MG63 (cell line): ENCODE data around the gene GLRA1. TPM values are rescaled to one million over a fixed set of nuclear protein-coding genes. Genes with fewer than 3 reads are reported as not detected.

Source experiments
- DNase-seq: peaks from one replicate; pipeline ENCODE4 v3.0.0-alpha.2; 2020
- H3K27me3 ChIP-seq: fragments of 250-450 bp; sonication (Bioruptor Pico); 2 replicates; pipeline ENCODE4 v1.5.1; 2020; ENCODE audit warnings: mild to moderate bottlenecking, moderate library complexity
- H3K36me3 ChIP-seq: fragments of 250-450 bp; sonication (Bioruptor Pico); 2 replicates; pipeline ENCODE4 v1.5.1; 2020; ENCODE audit warnings: mild to moderate bottlenecking, moderate library complexity
- H3K4me3 ChIP-seq: fragments of 250-450 bp; sonication (Bioruptor Pico); 2 replicates; pipeline ENCODE4 v1.5.1; 2020; ENCODE audit warnings: mild to moderate bottlenecking, moderate library complexity
- H3K9me3 ChIP-seq: fragments of 250-450 bp; sonication (Bioruptor Pico); 2 replicates; pipeline ENCODE4 v1.5.1; 2020; ENCODE audit warnings: mild to moderate bottlenecking, moderate library complexity
- total RNA-seq: library from RNA; depleted of rRNA; stranded (reverse); fragments of >200 nt; shearing (Covaris generic); gene quantifications from 2 replicates; pipeline ENCODE4 v1.2.3, GENCODE V29; 2014; ENCODE audit warnings: low replicate concordance

The GLRA1 gene
- total RNA-seq, 1 experiment from 2014 or later: not detected

DNA sequence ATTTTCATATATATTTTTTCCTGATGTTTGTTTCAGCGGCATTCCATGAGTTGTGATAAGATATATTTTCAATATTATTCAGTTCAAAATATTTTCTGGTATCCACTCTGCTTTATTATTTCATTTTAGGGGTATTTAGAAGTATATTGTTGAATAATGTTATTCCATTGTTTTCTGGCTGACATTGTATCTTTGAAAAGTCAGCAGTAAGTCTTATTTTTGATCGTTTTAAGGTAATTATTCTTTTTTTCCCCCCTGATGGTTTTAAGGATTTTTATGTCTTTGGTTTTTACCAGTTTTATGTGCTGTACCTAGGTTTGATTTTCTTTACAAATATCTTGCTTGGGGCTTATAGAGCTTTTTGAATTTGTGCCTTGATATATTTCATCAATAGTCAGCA, 6.6 kb upstream of the GLRA1 start:
- Histone ChIP-seq H3K36me3 (no peaks in the 10 kb centered on the region), H3K4me3 (no peak overlapping the region), H3K27me3 (no peaks in the 10 kb centered on the region), H3K9me3 (peaks cover 19% of the 10 kb centered on the region)
- DNase-seq: no peak

- Histone ChIP-seq H3K9me3 (peaks cover 11% of the 10 kb centered on the region), H3K4me3 (no peak overlapping the region), H3K36me3 (no peaks in the 10 kb centered on the region), H3K27me3 (no peaks in the 10 kb centered on the region; the same call in 1 of the 2 replicates)
- no peak for DNase-seq
Observed at GRCh38 chr5:151926188-151926587, 1.5 kb upstream of the GLRA1 start.

- DNase-seq: no peak
- Histone ChIP-seq H3K27me3 (no peaks in the 10 kb centered on the region; the same call in 1 of the 2 replicates), H3K36me3 (no peaks in the 10 kb centered on the region), H3K9me3 (peaks cover 4% of the 10 kb centered on the region), H3K4me3 (no peak overlapping the region)
Observed at GRCh38 chr5:151925340-151925739, 689 bp upstream of the GLRA1 start.

- DNase-seq: peak; percentile 39
- H3K4me3 ChIP-seq: no peak overlapping the region
- no peaks in the 10 kb centered on the region for H3K36me3 ChIP-seq
- H3K27me3 ChIP-seq: no peaks in the 10 kb centered on the region; the same call in none of the 2 replicates
- peaks cover 3% of the 10 kb centered on the region for H3K9me3 ChIP-seq
Observed at GRCh38 chr5:151923866-151924476, 680 bp downstream of the GLRA1 start.

GRCh38 chr5:151921916-151922315, 2.7 kb downstream of the GLRA1 start:
- no peaks in the 10 kb centered on the region; the same call in none of the 2 replicates for H3K27me3 ChIP-seq
- H3K36me3 ChIP-seq: no peaks in the 10 kb centered on the region

GRCh38 chr5:151917904-151918303, 6.7 kb downstream of the GLRA1 start:
- no peak for DNase-seq
- H3K9me3 ChIP-seq: no peaks in the 10 kb centered on the region
- H3K36me3 ChIP-seq: no peaks in the 10 kb centered on the region
- no peak overlapping the region for H3K4me3 ChIP-seq
- H3K27me3 ChIP-seq: no peaks in the 10 kb centered on the region; the same call in 1 of the 2 replicates

More at GRCh38 chr5:151921916-151922315, 2.7 kb downstream of the GLRA1 start:
- no peak for DNase-seq
- H3K9me3 ChIP-seq: peaks cover 3% of the 10 kb centered on the region
- no peak overlapping the region for H3K4me3 ChIP-seq

- DNase-seq: no peak
- Histone ChIP-seq H3K36me3 (no peaks in the 10 kb centered on the region), H3K27me3 (no peaks in the 10 kb centered on the region), H3K9me3 (no peaks in the 10 kb centered on the region), H3K4me3 (no peak overlapping the region)
Observed at GRCh38 chr5:151913425-151913824, 11.2 kb downstream of the GLRA1 start.

GRCh38 chr5:151912360-151912759, 12.3 kb downstream of the GLRA1 start:
- Histone ChIP-seq H3K4me3 (no peak overlapping the region), H3K36me3 (no peaks in the 10 kb centered on the region), H3K27me3 (no peaks in the 10 kb centered on the region), H3K9me3 (no peaks in the 10 kb centered on the region)
- DNase-seq: peak; percentile 45

DNA sequence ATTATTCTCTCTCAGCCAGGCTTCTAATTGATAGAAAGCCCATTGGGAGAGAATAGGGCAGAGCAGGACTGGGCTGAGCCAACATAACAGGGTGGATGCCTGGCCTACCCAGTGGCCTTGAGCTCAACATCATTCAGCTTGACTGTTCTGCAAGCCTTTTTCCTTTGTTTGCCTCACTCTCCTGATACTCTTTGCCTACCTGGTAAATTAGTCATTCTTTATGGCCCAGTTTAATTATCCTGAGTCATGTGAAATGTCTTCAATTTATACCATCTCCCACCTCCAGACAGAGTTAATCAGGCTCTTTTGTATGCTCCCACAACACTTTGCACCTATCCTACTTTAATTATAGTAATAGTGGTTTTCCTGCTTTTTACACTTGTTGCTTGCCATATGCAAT, 13.6 kb downstream of the GLRA1 start:
- H3K36me3 ChIP-seq: no peaks in the 10 kb centered on the region
- DNase-seq: no peak
- H3K27me3 ChIP-seq: no peaks in the 10 kb centered on the region
- no peaks in the 10 kb centered on the region for H3K9me3 ChIP-seq
- no peak overlapping the region for H3K4me3 ChIP-seq

DNA sequence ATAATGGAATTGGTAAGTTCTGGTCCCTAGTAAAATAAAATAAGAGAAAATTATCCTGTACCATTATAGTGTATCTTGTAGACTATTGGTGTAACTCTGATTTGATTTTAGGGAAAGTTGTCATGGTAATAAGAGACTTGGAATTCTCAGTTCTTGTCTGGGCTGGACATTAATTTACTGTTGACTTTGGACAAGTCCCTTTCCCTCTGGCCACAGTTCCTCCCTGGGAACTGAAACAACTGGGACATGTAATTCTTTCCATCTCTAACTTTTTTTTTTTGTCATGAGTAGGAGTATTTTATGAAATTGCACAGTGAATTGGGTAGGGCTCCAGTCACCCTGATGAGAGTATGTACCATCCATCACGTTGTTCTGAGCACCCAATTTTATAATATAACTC, 15.0 kb downstream of the GLRA1 start:
- no peak overlapping the region for H3K4me3 ChIP-seq
- no peaks in the 10 kb centered on the region for H3K9me3 ChIP-seq
- no peaks in the 10 kb centered on the region for H3K27me3 ChIP-seq
- no peak for DNase-seq
- no peaks in the 10 kb centered on the region for H3K36me3 ChIP-seq

DNA sequence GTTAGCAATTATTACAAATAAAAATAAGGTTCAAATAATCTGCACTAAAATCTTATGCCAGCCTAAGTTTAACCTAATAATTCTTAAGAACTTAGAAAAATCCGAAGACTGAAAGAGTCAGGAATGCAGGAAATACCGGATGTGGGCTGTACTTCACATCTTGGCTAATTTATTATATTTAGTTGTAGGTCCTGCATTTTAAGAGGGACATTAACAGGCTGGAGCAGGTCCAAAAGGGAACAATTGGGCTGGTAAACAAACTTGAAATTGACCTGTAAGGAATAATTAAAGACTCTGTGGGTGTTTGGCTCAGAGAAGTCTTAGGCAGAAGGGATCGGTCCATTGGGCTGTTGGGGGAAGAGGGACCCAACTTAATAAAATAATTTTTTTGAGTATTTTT, 18.4 kb downstream of the GLRA1 start:
- no peaks in the 10 kb centered on the region for H3K36me3 ChIP-seq
- H3K27me3 ChIP-seq: no peaks in the 10 kb centered on the region
- H3K9me3 ChIP-seq: no peaks in the 10 kb centered on the region
- DNase-seq: no peak
- no peak overlapping the region for H3K4me3 ChIP-seq

DNA sequence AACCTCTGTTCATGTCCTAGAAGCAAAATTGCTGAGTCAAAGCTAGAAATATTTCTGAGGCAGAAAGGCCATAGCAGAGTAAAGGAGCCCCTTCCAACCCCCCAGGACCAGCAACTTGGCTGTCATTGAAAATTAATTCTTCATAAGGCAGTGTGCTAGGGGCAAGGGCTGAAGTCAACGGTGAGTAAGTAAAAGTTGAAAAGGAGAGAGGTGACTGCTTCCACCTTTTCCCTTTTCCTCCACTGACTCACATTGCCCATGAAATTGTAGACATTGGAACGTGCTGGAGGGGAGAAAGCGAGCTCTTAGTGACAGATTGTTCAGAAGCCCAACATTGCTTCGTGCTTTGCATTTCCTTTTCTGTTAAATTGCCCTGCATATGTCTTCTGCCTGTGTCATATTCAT, 19.1 kb downstream of the GLRA1 start:
- no peaks in the 10 kb centered on the region for H3K36me3 ChIP-seq
- no peaks in the 10 kb centered on the region for H3K9me3 ChIP-seq
- DNase-seq: no peak
- no peaks in the 10 kb centered on the region for H3K27me3 ChIP-seq
- no peak overlapping the region for H3K4me3 ChIP-seq

GRCh38 chr5:151904909-151905308, 19.7 kb downstream of the GLRA1 start:
- Histone ChIP-seq H3K36me3 (no peaks in the 10 kb centered on the region), H3K27me3 (no peaks in the 10 kb centered on the region), H3K4me3 (no peak overlapping the region), H3K9me3 (no peaks in the 10 kb centered on the region)
- DNase-seq: peak; percentile 24

DNA sequence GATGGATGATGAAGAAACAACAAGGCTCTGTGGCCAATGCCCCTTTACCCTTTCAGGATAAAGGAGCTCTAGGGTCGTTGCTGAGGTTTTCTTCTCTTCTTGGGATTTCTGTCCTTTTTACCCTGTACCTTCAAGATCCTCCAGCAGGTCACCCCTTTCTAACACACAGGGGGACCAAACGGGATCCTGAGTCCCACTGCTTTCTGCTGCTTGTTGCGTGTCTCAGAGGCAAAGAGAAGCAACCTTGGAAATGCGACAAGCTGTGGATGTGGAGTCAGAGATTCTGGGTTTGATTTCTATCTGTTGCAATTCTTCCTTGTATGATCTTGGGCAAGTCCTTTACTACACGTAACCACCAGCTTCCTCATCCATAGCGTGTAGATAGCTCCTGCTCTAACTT, 20.5 kb downstream of the GLRA1 start:
- H3K27me3 ChIP-seq: no peaks in the 10 kb centered on the region
- no peak overlapping the region for H3K4me3 ChIP-seq
- no peak for DNase-seq
- H3K9me3 ChIP-seq: no peaks in the 10 kb centered on the region
- H3K36me3 ChIP-seq: no peaks in the 10 kb centered on the region

DNA sequence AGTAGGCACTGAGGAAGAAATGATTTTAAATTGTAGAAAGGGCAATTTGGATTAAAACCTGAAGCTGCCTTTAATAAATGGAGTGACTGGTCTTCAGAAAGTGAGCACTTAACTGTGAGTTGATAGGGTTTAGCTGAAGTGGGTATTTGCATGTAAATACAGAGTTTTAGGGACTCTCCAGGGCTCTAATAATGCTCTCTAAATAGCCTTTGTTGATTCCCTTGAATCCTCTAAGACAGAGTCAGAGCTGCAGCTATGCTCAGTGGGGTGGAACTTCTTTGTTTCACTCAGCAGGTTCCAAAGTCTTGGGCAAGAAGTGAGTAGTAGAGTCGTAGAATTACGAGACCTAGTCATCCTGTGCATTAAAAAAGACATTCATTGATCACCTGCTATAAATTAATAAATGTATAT, 21.4 kb downstream of the GLRA1 start:
- Histone ChIP-seq H3K9me3 (no peaks in the 10 kb centered on the region), H3K27me3 (no peaks in the 10 kb centered on the region), H3K4me3 (no peak overlapping the region), H3K36me3 (no peaks in the 10 kb centered on the region)
- DNase-seq: no peak

- Histone ChIP-seq H3K4me3 (no peak overlapping the region), H3K36me3 (no peaks in the 10 kb centered on the region), H3K9me3 (no peaks in the 10 kb centered on the region), H3K27me3 (no peaks in the 10 kb centered on the region)
- DNase-seq: no peak
Observed at GRCh38 chr5:151902215-151902614, 22.4 kb downstream of the GLRA1 start.

GRCh38 chr5:151901611-151902010, 23.0 kb downstream of the GLRA1 start:
- no peaks in the 10 kb centered on the region for H3K36me3 ChIP-seq
- H3K27me3 ChIP-seq: no peaks in the 10 kb centered on the region
- DNase-seq: no peak
- H3K9me3 ChIP-seq: no peaks in the 10 kb centered on the region
- H3K4me3 ChIP-seq: no peak overlapping the region

GRCh38 chr5:151900891-151901290, 23.8 kb downstream of the GLRA1 start:
- no peaks in the 10 kb centered on the region for H3K36me3 ChIP-seq
- H3K27me3 ChIP-seq: no peaks in the 10 kb centered on the region
- DNase-seq: no peak
- H3K4me3 ChIP-seq: no peak overlapping the region
- H3K9me3 ChIP-seq: no peaks in the 10 kb centered on the region

- Histone ChIP-seq H3K4me3 (no peak overlapping the region), H3K9me3 (no peaks in the 10 kb centered on the region), H3K36me3 (no peaks in the 10 kb centered on the region), H3K27me3 (no peaks in the 10 kb centered on the region)
- no peak for DNase-seq
Observed at GRCh38 chr5:151899399-151899798, 25.3 kb downstream of the GLRA1 start.
